ENCODE measurements around the gene HIRA. TPM values are rescaled to one million over a fixed set of nuclear protein-coding genes. Genes with fewer than 3 reads are reported as not detected.

Gene HIRA
- total RNA-seq, 1 donor from 2014 or later = 36.2 TPM

- Histone ChIP-seq H3K27me3 (no peaks in the 10 kb centered on the region), H3K36me3 (peaks cover 10 to 19% of the 10 kb centered on the region in 2 donors), H3K9me3 (no peaks in the 10 kb centered on the region), H3K27ac (no peak overlapping the region), H3K4me1 (peaks cover 0 to 15% of the 10 kb centered on the region in 2 donors), H3K4me3 (no peak overlapping the region)
- no peak for DNase-seq (ENCODE audit: low spot score in 2 of 2)
- intact Hi-C loops (cut with DNase I) = loop anchor here (5.0 kb wide), 1 partner anchor 282 kb away; no protein-coding TSS in a partner anchor
- no peak for TF ChIP-seq CTCF (IDR thresholded peaks at IDR 0.05)
Measured at GRCh38 chr22:19434829-19435580, 3.5 kb upstream of the HIRA start.

GRCh38 chr22:19434401-19434800 lies 2.9 kb upstream of the HIRA start:
- intact Hi-C loops (cut with DNase I) = loop anchor here (5.0 kb wide), 1 partner anchor 283 kb away; no protein-coding TSS in a partner anchor
- H3K36me3 ChIP-seq = peaks cover 10 to 19% of the 10 kb centered on the region in 2 donors
- no peaks in the 10 kb centered on the region for H3K9me3 ChIP-seq
- DNase-seq (ENCODE audit: low spot score in 2 of 2) = no peak
- H3K27ac ChIP-seq = no peak overlapping the region
- TF ChIP-seq CTCF (IDR thresholded peaks at IDR 0.05) = no peak
- H3K4me1 ChIP-seq = peaks cover 0 to 21% of the 10 kb centered on the region in 2 donors
- H3K4me3 ChIP-seq = no peak overlapping the region
- no peaks in the 10 kb centered on the region for H3K27me3 ChIP-seq

GRCh38 chr22:19432133-19432851 lies 759 bp upstream of the HIRA start, which contains the start of gene MRPL40:
MRPL40 (plus strand) TSS chr22:19432545; CDS start chr22:19432555, 10 bp downstream.
- Histone ChIP-seq H3K9me3 (no peaks in the 10 kb centered on the region), H3K27me3 (no peaks in the 10 kb centered on the region), H3K4me1 (peaks cover 0 to 22% of the 10 kb centered on the region in 2 donors), H3K27ac (peak within 1 kb of the TSS; percentile 95 to 98), H3K4me3 (peak within 1 kb of the TSS; percentile 66 to 99), H3K36me3 (peaks cover 10 to 15% of the 10 kb centered on the region in 2 donors)
- DNase-seq (ENCODE audit: low spot score in 2 of 2) = peak; percentile 56 to 94
- intact Hi-C loops (cut with DNase I) = loop anchor here (1.0 to 5.0 kb wide), 4 partner anchors 15 to 285 kb away; partner anchors contain the start of genes C22orf39, CDC45, CLTCL1 and UFD1
- no peak for TF ChIP-seq CTCF (IDR thresholded peaks at IDR 0.05)

- no peak for TF ChIP-seq CTCF (IDR thresholded peaks at IDR 0.05)
- H3K4me1 ChIP-seq = peaks cover 0 to 22% of the 10 kb centered on the region in 2 donors
- H3K36me3 ChIP-seq = peaks cover 5 to 8% of the 10 kb centered on the region in 2 donors
- H3K9me3 ChIP-seq = no peaks in the 10 kb centered on the region
- peak overlapping the region; percentile 66 to 99 for H3K4me3 ChIP-seq
- H3K27me3 ChIP-seq = no peaks in the 10 kb centered on the region
- H3K27ac ChIP-seq = peak overlapping the region; percentile 52 to 54
- DNase-seq (ENCODE audit: low spot score in 2 of 2) = peak in 1 of 2 donors; percentile 65
- intact Hi-C loops (cut with DNase I) = loop anchor here (2.0 to 5.0 kb wide), 2 partner anchors 252 to 286 kb away; partner anchors contain the start of gene SLC25A1
Measured at GRCh38 chr22:19430890-19431541, 517 bp downstream of the HIRA start.

All from ascending aorta (tissue), 2 donors.